Skeletal muscle satellite cell (primary cell): ENCODE measurements around the gene CASQ2.

Source experiments
- H3K27me3 ChIP-seq: 2 replicates; pipeline ENCODE4 v1.7.0; 2013; ENCODE audit warnings: low read length; ENCODE audit not compliant: control insufficient read depth, insufficient read depth
- H3K36me3 ChIP-seq: 2 replicates; pipeline ENCODE4 v1.7.0; 2013; ENCODE audit warnings: mild to moderate bottlenecking, control low read depth, low read length; ENCODE audit not compliant: insufficient read depth
- H3K4me1 ChIP-seq: 2 replicates; pipeline ENCODE4 v1.7.0; 2013; ENCODE audit warnings: low read length; ENCODE audit not compliant: control insufficient read depth, insufficient read depth
- H3K4me2 ChIP-seq: 2 replicates; pipeline ENCODE4 v1.7.0; 2013; ENCODE audit warnings: mild to moderate bottlenecking, low read length
- H3K4me3 ChIP-seq: 2 replicates; pipeline ENCODE4 v1.7.0; 2013; ENCODE audit warnings: low read length
- H3K9ac ChIP-seq: 2 replicates; pipeline ENCODE4 v1.7.0; 2013; ENCODE audit warnings: mild to moderate bottlenecking, low read depth, low read length, moderate library complexity
- H3K9me3 ChIP-seq: replicated peaks from 2 replicates; pipeline ENCODE4 v1.7.0; 2013; ENCODE audit warnings: mild to moderate bottlenecking, control low read depth, low read length

Gene CASQ2

GRCh38 chr1:115654663-115655305, 113.7 kb downstream of the CASQ2 start:
- H3K4me3 ChIP-seq = no peak overlapping the region
- H3K27me3 ChIP-seq = no peaks in the 10 kb centered on the region
- peaks cover 20% of the 10 kb centered on the region for H3K36me3 ChIP-seq
- H3K4me2 ChIP-seq = no peak overlapping the region
- no peak overlapping the region for H3K9ac ChIP-seq
- no peaks in the 10 kb centered on the region for H3K4me1 ChIP-seq
- no peaks in the 10 kb centered on the region for H3K9me3 ChIP-seq

GRCh38 chr1:115654125-115654524, 114.4 kb downstream of the CASQ2 start:
- Histone ChIP-seq H3K9ac (no peak overlapping the region), H3K27me3 (no peaks in the 10 kb centered on the region), H3K36me3 (peaks cover 17% of the 10 kb centered on the region), H3K4me2 (no peak overlapping the region), H3K4me3 (no peak overlapping the region), H3K4me1 (no peaks in the 10 kb centered on the region), H3K9me3 (no peaks in the 10 kb centered on the region)

DNA sequence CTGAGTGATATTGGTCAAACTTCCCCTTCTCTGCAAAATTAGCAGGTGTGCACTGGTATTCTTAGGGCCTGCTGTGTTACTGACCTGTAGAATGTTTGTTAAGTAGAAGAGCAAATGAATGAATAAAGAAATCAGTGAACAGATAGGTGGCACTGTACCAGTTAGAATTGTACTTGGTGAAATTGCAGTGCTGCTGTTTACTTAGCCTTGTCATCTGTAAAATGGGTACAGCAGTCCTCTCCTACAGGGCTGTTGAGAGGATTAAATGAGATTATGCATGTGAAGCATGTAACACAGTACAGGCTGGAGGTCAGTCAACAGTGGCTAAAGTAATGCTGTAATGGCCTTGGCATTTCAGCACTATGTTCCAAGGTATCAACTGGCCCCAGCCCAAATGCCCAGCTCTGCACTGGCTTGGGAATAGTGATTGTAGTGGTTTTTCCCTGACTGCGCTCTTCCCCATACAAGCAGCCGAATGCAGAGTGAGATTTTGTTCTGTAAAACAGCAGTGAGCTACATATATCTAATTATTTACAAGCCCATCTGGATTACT, 116.2 kb downstream of the CASQ2 start:
- Histone ChIP-seq H3K4me1 (peaks cover 3% of the 10 kb centered on the region), H3K9me3 (no peaks in the 10 kb centered on the region), H3K36me3 (peaks cover 14% of the 10 kb centered on the region), H3K4me2 (no peak overlapping the region), H3K4me3 (no peak overlapping the region), H3K27me3 (no peaks in the 10 kb centered on the region), H3K9ac (no peak overlapping the region)

- no peaks in the 10 kb centered on the region for H3K27me3 ChIP-seq
- no peak overlapping the region for H3K4me2 ChIP-seq
- H3K9me3 ChIP-seq = no peaks in the 10 kb centered on the region
- H3K4me1 ChIP-seq = peaks cover 11% of the 10 kb centered on the region
- peaks cover 13% of the 10 kb centered on the region for H3K36me3 ChIP-seq
- H3K4me3 ChIP-seq = no peak overlapping the region
- H3K9ac ChIP-seq = no peak overlapping the region
Measured at GRCh38 chr1:115651391-115651790, 117.1 kb downstream of the CASQ2 start.

GRCh38 chr1:115650961-115651360, 117.6 kb downstream of the CASQ2 start:
- H3K9me3 ChIP-seq = no peaks in the 10 kb centered on the region
- H3K27me3 ChIP-seq = no peaks in the 10 kb centered on the region
- H3K36me3 ChIP-seq = peaks cover 13% of the 10 kb centered on the region
- H3K9ac ChIP-seq = no peak overlapping the region
- H3K4me2 ChIP-seq = no peak overlapping the region
- H3K4me1 ChIP-seq = peaks cover 11% of the 10 kb centered on the region
- H3K4me3 ChIP-seq = no peak overlapping the region
